ENCODE results near the gene GJA4.

DNA sequence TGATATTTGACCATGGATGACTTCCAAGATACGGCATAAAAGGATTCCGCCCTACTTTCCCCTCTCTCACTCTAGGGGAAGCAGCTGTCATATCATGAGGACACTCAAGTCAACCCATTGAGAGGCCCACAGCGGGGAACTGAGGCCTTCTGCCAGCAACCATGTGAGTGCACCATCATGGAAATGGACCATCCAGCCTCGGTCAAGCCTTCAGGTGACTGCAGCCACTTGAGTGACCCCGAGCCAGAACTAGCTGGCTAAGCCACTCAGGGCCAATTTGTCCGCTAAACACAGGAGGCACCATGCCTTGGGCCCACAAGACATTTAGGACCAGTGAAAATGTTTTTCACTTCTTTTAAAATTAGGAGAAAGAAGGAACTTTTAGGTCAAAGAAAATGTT, 49.0 kb upstream of the GJA4 start:
- no peak for TF ChIP-seq EZH2 (IDR thresholded peaks at IDR 0.05; ENCODE audit: low read depth)
- TF ChIP-seq, protein P1, sequence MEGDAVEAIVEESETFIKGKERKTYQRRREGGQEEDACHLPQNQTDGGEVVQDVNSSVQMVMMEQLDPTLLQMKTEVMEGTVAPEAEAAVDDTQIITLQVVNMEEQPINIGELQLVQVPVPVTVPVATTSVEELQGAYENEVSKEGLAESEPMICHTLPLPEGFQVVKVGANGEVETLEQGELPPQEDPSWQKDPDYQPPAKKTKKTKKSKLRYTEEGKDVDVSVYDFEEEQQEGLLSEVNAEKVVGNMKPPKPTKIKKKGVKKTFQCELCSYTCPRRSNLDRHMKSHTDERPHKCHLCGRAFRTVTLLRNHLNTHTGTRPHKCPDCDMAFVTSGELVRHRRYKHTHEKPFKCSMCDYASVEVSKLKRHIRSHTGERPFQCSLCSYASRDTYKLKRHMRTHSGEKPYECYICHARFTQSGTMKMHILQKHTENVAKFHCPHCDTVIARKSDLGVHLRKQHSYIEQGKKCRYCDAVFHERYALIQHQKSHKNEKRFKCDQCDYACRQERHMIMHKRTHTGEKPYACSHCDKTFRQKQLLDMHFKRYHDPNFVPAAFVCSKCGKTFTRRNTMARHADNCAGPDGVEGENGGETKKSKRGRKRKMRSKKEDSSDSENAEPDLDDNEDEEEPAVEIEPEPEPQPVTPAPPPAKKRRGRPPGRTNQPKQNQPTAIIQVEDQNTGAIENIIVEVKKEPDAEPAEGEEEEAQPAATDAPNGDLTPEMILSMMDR (conservative IDR thresholded peaks at IDR 0.05): no peak
